HG02763 (cell line): ENCODE data around the gene TMPRSS6.

ENCODE experiments used
- ATAC-seq: cut with Tn5 transposase; IDR thresholded peaks from one replicate; pipeline ENCODE4 v1.9.1; 2021; ENCODE audit warnings: mild to moderate bottlenecking, moderate library complexity; ENCODE audit not compliant: unreplicated experiment

Gene TMPRSS6

DNA sequence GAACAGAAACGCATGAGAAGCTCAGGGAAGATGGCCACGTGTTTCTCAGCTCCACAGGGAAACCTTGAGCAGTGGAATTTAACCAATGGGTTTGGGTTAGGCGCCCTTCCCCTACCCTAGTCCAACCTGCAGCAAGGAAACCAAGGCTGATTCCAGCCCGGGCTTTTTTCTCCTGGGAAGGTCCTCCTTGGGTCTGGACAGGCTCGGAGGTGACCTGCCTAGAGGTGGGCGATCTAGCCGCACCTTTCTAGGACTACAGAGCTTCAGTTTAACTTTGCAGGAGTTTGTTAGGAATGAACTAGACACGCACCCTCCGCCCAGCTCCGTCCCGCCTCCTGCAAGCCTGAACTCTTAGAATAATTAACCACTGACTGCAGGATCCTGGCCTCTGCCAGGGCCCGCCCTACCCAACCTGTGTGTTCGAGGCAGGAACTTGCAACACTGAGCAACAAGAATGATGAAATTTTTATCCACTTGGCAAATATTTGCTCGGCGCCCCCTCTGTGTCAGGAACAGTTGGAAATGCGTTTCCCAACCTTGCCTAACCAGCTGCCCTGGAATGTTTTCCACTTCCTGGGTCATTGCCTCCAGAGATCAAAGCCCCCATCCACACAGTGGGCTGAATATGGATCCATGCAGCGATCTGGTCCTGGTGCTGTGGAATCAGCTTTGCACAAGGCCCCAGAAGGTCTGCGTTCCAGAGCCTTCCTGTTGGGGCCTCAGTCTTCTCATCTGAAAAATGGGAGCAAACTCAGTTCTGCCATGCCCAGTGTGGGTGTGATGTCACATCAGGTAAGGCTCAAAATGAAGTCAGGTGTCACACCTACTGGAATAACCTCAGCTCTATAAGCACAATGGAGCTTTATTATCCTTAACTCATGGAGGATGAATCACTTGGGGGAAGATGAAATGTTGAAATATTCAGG lies 76.7 kb downstream of the TMPRSS6 start:
- no peak for ATAC-seq

GRCh38 chr22:37032134-37032534 lies 77.4 kb downstream of the TMPRSS6 start:
- no peak for ATAC-seq

- no peak for ATAC-seq
Observed at GRCh38 chr22:37030560-37031281, 78.8 kb downstream of the TMPRSS6 start.

DNA sequence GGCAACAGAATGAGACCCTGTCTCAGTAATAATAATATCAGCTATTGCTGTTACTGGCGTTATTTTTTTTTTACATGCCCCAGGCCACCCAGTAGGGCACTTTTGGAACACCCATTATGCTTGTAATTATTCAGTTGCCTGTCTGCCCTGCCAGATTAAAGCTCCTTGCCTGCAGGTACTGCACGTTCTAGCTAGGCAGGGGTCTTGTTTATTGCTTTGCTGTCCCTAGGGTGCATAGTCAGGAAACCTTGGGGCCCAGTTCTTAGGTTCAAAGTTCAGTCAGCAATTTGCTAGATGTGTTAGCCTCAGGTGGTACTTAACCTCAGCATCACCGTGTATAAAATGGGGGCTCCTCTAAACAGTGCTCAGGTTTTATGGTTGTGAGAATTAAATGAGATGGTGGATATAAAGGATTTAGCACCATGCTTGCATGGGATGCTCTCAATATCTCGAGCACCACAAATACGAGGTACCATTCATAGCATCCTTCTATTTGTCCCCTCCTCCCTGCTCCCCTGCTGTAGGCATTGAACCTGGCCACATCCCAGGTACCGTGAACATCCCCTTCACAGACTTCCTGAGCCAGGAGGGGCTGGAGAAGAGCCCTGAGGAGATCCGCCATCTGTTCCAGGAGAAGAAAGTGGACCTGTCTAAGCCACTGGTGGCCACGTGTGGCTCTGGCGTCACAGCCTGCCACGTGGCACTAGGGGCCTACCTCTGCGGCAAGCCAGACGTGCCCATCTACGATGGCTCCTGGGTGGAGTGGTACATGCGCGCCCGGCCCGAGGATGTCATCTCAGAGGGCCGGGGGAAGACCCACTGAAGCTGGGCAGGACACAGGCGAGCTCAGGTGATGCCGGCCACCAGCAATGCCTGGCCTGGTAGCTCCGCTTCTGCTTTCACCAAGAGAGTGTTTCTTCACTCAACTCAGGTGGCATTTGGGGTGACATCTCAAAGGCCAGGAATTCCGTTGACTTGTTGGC lies 80.5 kb downstream of the TMPRSS6 start:
- no peak for ATAC-seq

GRCh38 chr22:37027556-37027955 lies 82.0 kb downstream of the TMPRSS6 start:
- no peak for ATAC-seq

GRCh38 chr22:37026325-37026724 lies 83.2 kb downstream of the TMPRSS6 start:
- no peak for ATAC-seq

GRCh38 chr22:37025500-37026070 lies 83.9 kb downstream of the TMPRSS6 start:
- no peak for ATAC-seq

DNA sequence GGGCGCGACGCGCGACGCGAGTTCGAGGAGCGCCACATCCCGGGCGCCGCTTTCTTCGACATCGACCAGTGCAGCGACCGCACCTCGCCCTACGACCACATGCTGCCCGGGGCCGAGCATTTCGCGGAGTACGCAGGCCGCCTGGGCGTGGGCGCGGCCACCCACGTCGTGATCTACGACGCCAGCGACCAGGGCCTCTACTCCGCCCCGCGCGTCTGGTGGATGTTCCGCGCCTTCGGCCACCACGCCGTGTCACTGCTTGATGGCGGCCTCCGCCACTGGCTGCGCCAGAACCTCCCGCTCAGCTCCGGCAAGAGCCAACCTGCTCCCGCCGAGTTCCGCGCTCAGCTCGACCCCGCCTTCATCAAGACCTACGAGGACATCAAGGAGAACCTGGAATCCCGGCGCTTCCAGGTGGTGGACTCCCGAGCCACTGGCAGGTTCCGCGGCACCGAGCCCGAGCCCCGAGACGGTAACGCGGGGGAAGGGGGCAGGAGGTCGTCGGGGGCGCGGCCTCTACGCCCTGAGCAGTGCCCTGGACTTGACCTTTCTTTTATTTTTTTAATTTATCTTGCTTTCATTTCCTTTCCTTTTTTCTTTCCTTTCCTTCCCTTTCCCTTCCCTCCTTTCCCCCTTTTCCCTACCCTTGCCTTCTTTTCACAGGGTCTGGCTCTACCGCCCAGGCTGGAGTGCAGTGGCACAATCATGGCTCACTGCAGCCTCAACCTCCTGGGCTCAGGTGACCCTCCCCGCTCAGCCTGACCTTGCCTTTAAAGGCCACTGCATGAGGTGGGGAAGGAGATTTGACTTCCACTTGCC lies 85.0 kb downstream of the TMPRSS6 start:
- ATAC-seq, result no peak

GRCh38 chr22:37023743-37024338 lies 85.7 kb downstream of the TMPRSS6 start:
- ATAC-seq, result no peak

DNA sequence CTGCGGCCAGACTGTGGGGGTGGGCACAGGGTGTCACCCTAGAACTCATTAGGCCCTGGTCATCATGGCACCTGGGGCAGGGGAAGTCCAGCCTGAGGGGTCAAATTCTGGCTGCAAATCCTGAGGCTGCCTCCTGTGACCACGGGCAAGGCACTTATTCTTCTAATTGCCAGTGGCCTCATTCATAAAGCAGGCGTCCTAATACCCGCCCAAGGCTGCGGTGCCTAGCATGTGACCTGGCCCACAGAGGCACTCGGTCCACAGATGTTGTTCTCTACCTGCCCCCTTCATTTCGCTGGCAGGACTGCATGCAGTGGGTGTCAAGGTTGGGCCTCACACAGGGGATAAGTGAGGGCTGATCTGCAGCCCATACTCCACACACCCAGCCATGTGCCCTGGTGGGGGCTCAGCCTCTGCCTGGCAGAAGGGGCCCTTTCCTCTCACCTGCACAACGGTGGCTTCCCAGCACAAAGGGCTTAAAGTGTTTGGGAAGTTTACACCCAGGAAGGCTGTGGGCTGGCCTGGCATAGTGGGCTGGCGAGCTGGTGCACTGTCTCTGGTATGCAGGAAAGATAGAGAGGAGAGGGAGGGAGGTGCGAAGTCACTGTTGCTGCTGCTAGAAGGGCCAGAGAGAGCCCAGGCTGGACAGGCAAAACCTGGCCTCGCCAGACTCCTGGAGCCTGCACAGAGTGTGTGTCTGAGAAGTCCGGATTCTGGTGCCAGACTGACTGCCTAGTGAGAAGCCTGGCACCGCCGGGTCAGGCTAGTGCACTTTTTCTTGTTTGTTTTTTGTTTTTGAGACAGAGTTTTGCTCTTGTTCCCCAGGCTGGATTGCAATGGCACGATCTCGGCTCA lies 86.8 kb downstream of the TMPRSS6 start:
- no peak for ATAC-seq

DNA sequence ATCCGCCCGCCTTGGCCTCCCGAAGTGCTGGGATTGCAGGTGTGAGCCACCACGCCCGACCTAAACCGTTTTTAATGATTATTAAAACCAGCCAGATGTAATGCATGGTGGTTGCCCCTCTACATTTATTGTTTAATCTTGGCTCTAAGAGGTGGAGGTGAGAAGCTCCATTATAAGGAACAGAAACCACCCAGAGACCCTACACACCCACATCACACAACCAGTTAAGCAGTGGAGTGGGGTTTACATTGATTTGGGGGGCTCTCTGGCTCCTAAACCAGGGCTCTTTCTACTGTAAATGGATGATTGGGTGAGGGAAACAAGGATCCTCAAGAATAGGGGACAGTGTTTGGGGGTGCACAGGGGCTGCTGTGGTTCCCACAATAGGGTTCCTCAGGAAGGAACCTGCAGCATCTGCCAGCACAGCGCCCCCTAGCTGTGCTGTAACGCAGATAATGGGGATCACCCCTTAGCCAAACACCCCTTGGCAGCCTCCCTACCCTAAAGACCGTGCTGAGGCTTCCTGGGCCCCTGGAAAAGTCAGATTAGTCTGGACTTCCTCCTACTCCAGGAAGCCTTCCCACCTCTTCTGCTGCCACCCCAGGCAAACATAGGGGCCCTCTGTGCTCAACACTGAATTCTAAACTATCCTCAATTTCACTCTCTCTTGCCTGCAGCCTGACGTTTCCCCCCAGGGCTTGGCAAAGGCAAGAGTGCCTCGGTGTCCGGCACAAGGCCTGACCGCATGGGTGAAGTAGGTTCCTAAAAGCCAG lies 87.6 kb downstream of the TMPRSS6 start:
- no peak for ATAC-seq

GRCh38 chr22:37021041-37021440 lies 88.5 kb downstream of the TMPRSS6 start:
- no peak for ATAC-seq

- no peak for ATAC-seq
Observed at GRCh38 chr22:37020192-37020479, 89.4 kb downstream of the TMPRSS6 start.

DNA sequence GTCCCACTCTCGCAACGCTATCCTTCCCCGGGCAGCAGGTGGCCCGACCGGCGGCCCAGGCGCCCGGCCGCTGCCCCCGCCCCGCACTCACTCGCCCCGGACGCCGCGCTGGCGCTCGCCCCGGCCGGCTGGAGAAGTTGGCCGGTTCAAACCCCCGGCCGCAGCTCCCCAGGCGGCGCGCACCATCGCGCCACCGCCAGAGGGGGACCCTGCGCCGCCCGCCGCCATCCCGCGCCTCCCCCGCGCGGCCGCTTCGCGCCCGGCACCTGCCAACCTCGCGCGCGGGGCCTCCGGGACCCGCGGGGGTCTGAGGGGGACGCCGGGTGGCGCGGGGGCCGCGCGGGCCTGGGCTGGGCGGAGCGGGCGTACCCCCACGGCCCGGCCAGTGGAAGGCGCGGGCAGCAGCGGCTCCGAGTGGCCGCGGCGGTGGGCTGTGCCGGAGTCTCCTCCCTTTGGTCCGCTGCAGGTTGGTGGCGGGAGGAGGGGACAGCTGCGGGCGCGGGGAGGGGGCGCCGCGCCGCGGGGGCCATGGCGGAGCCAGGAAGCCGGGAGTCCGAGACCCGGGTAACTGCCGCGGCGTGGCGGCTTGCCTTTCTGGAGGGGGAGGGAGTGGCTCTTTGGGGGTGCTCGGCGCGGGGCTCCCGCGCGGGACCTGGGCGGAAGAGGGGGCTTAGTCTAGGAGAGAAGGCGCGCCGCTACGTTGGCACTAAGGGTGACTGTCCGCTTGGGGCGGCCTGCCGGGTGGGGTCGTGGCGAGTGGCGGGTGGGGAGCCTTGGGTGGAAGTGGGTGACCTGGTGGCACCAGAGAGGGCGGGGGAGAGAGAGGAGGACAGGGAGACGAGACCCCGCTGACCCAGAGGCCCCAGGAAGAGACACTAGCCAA lies 90.0 kb downstream of the TMPRSS6 start, which contains the start of the genes MPST and TST:
MPST (plus strand) TSS at position 434 of the 883 bp plus-strand sequence; CDS start at position 529, 95 bp downstream.
TST (minus strand) TSS at position 139 of the 883 bp plus-strand sequence. CDS start 715 bp downstream, outside the sequence.
- ATAC-seq, result peak; percentile 66

DNA sequence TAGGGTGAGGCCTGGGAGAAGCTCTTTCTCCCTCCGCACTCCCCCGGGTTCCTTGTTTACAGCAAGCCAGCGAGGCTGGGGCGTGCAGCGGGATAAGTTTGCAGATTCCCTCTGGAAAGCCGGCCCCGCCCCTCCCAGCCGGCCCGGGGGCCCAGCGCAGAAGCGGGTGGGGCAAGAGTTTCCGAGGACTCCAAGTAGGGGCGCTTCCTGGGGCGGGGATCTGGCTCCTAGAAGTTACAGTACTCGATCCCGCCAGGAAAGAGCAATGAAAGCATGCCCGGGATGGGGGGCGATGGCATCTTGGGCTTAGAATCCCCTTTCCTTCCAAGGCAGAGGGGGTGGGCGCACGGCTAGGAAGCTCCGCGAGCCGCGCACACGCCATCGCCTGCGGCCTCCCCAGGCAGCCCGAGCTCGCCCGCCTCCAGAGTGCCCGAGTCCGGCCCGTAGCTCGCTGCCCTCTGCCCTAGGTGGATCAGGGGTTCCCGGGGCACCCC lies 90.7 kb downstream of the TMPRSS6 start:
- ATAC-seq, result peak; percentile 14

DNA sequence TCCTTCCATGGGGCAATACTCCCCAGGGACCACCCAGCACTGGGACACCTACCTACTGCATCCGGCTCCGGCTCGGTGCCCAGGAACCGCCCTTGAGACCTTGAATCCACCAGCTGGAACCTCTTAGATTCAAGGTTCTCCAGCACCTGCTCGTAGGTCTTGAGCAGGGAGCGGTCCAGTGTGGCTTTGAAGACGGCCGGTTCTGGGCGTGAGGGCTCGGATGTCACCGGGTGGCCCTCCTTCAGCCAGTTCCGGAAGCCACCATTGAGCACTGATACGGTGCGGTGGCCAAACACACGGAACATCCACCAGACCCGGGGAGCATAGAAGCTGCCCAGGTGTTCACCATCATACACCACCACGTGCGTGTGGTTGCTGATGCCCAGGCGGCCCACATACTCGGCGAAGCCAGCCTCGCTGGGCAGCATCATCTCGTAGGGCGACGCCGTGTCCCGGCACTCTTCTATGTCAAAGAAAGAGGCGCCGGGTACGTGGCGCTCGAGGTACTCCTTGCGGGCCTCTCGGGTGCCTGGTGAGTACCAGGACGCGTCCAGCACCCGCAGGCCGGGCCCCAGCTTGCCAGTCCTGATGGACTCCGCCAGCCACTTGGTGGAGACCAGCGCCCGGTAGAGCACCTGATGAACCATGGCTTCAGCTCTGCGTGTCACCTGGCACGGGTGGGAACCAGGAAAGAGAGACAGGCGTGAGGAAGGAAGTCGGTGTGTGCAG lies 91.3 kb downstream of the TMPRSS6 start:
- ATAC-seq, result no peak
